Activated T-cell treated with anti-CD3 and anti-CD28 coated beads, Interleukin-2, amount 50 U/mL, for 72 hours (primary cell): ENCODE results near the gene ACTN4. TPM values are rescaled to one million over a fixed set of nuclear protein-coding genes. Genes with fewer than 3 reads are reported as not detected.

Experiments
- ATAC-seq, 2 donors: fragments of 150-1000 bp; cut with Tn5 transposase; replicated peaks in 1 of 2; 2 replicates each; pipeline ENCODE4 v1.10.0; 2021; ENCODE audit warnings: moderate library complexity in 2 of 2, mild to moderate bottlenecking in 1 of 2
- DNase-seq, 2 donors: peaks; one replicate each; pipeline ENCODE4 v3.0.0; 2021 to 2022; ENCODE audit warnings: mixed read lengths in 1 of 2
- H3K27ac Mint-ChIP-seq: one replicate; pipeline ENCODE4 v1.8.0; 2022; ENCODE audit warnings: mild to moderate bottlenecking, moderate library complexity, mixed read lengths
- H3K27me3 Mint-ChIP-seq: one replicate; pipeline ENCODE4 v1.8.0; 2022; ENCODE audit warnings: low read depth, mixed read lengths
- H3K36me3 Mint-ChIP-seq, 2 donors: one replicate each; pipeline ENCODE4 v1.8.0; 2022; ENCODE audit warnings: mixed read lengths in 2 of 2, mild to moderate bottlenecking in 1 of 2; ENCODE audit not compliant: insufficient read depth in 2 of 2
- H3K4me1 Mint-ChIP-seq: one replicate; pipeline ENCODE4 v1.8.0; 2022; ENCODE audit warnings: low read depth, mixed read lengths
- H3K4me3 Mint-ChIP-seq, 2 donors: one replicate each; pipeline ENCODE4 v1.8.0; 2022; ENCODE audit warnings: mild to moderate bottlenecking in 2 of 2, mixed read lengths in 2 of 2, moderate library complexity in 2 of 2
- H3K9me3 Mint-ChIP-seq, 2 donors: one replicate each; pipeline ENCODE4 v1.8.0; 2022; ENCODE audit warnings: mixed read lengths in 2 of 2
- total RNA-seq, 2 donors: library from RNA; stranded (reverse); gene quantifications; one replicate each; pipeline ENCODE4 v1.2.3, GENCODE V29; 2022

ACTN4 gene
- total RNA-seq, 2 donors from 2014 or later = 200 to 227 TPM

- no peak overlapping the region for H3K4me3 Mint-ChIP-seq
- no peaks in the 10 kb centered on the region for H3K36me3 Mint-ChIP-seq
- no peak for DNase-seq
- peak overlapping the region; percentile 60 for H3K27ac Mint-ChIP-seq
- H3K9me3 Mint-ChIP-seq = no peaks in the 10 kb centered on the region
- H3K4me1 Mint-ChIP-seq = peaks cover 29% of the 10 kb centered on the region
- no peaks in the 10 kb centered on the region for H3K27me3 Mint-ChIP-seq
- no peak for ATAC-seq
These were observed 52.3 kb downstream of the ACTN4 start for GRCh38 chr19:38699647-38700349.

GRCh38 chr19:38700350-38700901, 53.0 kb downstream of the ACTN4 start:
- Mint-ChIP-seq H3K9me3 (no peaks in the 10 kb centered on the region), H3K4me3 (no peak overlapping the region)

GRCh38 chr19:38700902-38701454, 53.5 kb downstream of the ACTN4 start:
- Mint-ChIP-seq H3K4me3 (no peak overlapping the region), H3K27me3 (no peaks in the 10 kb centered on the region), H3K27ac (no peak overlapping the region), H3K9me3 (no peaks in the 10 kb centered on the region), H3K4me1 (peaks cover 21% of the 10 kb centered on the region), H3K36me3 (peaks cover 0 to 1% of the 10 kb centered on the region in 2 donors)
- no peak for ATAC-seq
- DNase-seq = no peak

More at GRCh38 chr19:38700350-38700901, 53.0 kb downstream of the ACTN4 start:
- ATAC-seq = no peak
- Mint-ChIP-seq H3K36me3 (no peaks in the 10 kb centered on the region), H3K27ac (no peak overlapping the region), H3K27me3 (no peaks in the 10 kb centered on the region), H3K4me1 (peaks cover 22% of the 10 kb centered on the region)
- no peak for DNase-seq

GRCh38 chr19:38701455-38702063, 54.1 kb downstream of the ACTN4 start:
- Mint-ChIP-seq H3K36me3 (peaks cover 0 to 2% of the 10 kb centered on the region in 2 donors), H3K27ac (no peak overlapping the region)

GRCh38 chr19:38702278-38702677, 54.8 kb downstream of the ACTN4 start:
- Mint-ChIP-seq H3K4me3 (no peak overlapping the region), H3K27ac (no peak overlapping the region), H3K9me3 (no peaks in the 10 kb centered on the region), H3K36me3 (peaks cover 0 to 3% of the 10 kb centered on the region in 2 donors), H3K27me3 (no peaks in the 10 kb centered on the region), H3K4me1 (peaks cover 21% of the 10 kb centered on the region)
- ATAC-seq (no peak), DNase-seq (no peak)

More at GRCh38 chr19:38701455-38702063, 54.1 kb downstream of the ACTN4 start:
- ATAC-seq (no peak), DNase-seq (no peak)
- Mint-ChIP-seq H3K27me3 (no peaks in the 10 kb centered on the region), H3K4me3 (no peak overlapping the region), H3K4me1 (peaks cover 21% of the 10 kb centered on the region), H3K9me3 (no peaks in the 10 kb centered on the region)

- Mint-ChIP-seq H3K4me3 (no peak overlapping the region), H3K9me3 (no peaks in the 10 kb centered on the region), H3K36me3 (peaks cover 0 to 3% of the 10 kb centered on the region in 2 donors), H3K27ac (no peak overlapping the region), H3K4me1 (peaks cover 11% of the 10 kb centered on the region), H3K27me3 (no peaks in the 10 kb centered on the region)
- ATAC-seq (no peak), DNase-seq (no peak)
These were observed 56.1 kb downstream of the ACTN4 start for GRCh38 chr19:38703509-38703908.

- H3K36me3 Mint-ChIP-seq = peaks cover 0 to 3% of the 10 kb centered on the region in 2 donors
- H3K27ac Mint-ChIP-seq = no peak overlapping the region
- no peaks in the 10 kb centered on the region for H3K9me3 Mint-ChIP-seq
- peaks cover under 1% of the 10 kb centered on the region for H3K4me1 Mint-ChIP-seq
- no peaks in the 10 kb centered on the region for H3K27me3 Mint-ChIP-seq
- DNase-seq (no peak), ATAC-seq (no peak)
- no peak overlapping the region for H3K4me3 Mint-ChIP-seq
These were observed 57.1 kb downstream of the ACTN4 start for GRCh38 chr19:38704488-38705026.

GRCh38 chr19:38705197-38706019, 58.0 kb downstream of the ACTN4 start:
- H3K36me3 Mint-ChIP-seq = peaks cover 2 to 3% of the 10 kb centered on the region in 2 donors
- ATAC-seq (no peak), DNase-seq (no peak)
- H3K27ac Mint-ChIP-seq = no peak overlapping the region
- H3K4me1 Mint-ChIP-seq = no peaks in the 10 kb centered on the region
- no peak overlapping the region for H3K4me3 Mint-ChIP-seq
- no peaks in the 10 kb centered on the region for H3K9me3 Mint-ChIP-seq
- H3K27me3 Mint-ChIP-seq = no peaks in the 10 kb centered on the region

GRCh38 chr19:38706792-38707511, 59.5 kb downstream of the ACTN4 start:
- Mint-ChIP-seq H3K4me1 (no peaks in the 10 kb centered on the region), H3K27me3 (no peaks in the 10 kb centered on the region), H3K36me3 (peaks cover 3 to 9% of the 10 kb centered on the region in 2 donors), H3K4me3 (no peak overlapping the region), H3K27ac (no peak overlapping the region), H3K9me3 (no peaks in the 10 kb centered on the region)
- DNase-seq (no peak), ATAC-seq (no peak)

- H3K27ac Mint-ChIP-seq = no peak overlapping the region
- H3K9me3 Mint-ChIP-seq = no peaks in the 10 kb centered on the region
- H3K36me3 Mint-ChIP-seq = peaks cover 3 to 9% of the 10 kb centered on the region in 2 donors
- ATAC-seq (no peak), DNase-seq (no peak)
- no peaks in the 10 kb centered on the region for H3K27me3 Mint-ChIP-seq
- H3K4me3 Mint-ChIP-seq = no peak overlapping the region
- H3K4me1 Mint-ChIP-seq = no peaks in the 10 kb centered on the region
These were observed 60.2 kb downstream of the ACTN4 start for GRCh38 chr19:38707512-38708114.

GRCh38 chr19:38708413-38709024, 61.1 kb downstream of the ACTN4 start:
- no peak for ATAC-seq
- Mint-ChIP-seq H3K4me1 (no peaks in the 10 kb centered on the region), H3K9me3 (no peaks in the 10 kb centered on the region), H3K27ac (peak overlapping the region; percentile 9), H3K27me3 (no peaks in the 10 kb centered on the region), H3K36me3 (peaks cover 3 to 9% of the 10 kb centered on the region in 2 donors), H3K4me3 (peak overlapping the region in 1 of 2 donors; percentile 2)
- no peak for DNase-seq
